Activated naive CD4-positive, alpha-beta T cell treated with anti-CD3 and anti-CD28 coated beads, Interleukin-2, amount 10 ng/mL, durations not matched to agents 7 days and 5 days (primary cell): ENCODE data around the gene MYH6.

Experiments
- CTCF ChIA-PET: fragments of 350-600 bp; sonication (Branson Sonifier 250); formaldehyde crosslinking; loops from one replicate; lab custom pipeline; 2021; ENCODE audit warnings: antibody characterized with exemption; lab: Charles Lee
- DNase-seq: peaks from one replicate; pipeline ENCODE4 v3.0.0-alpha.2; 2020
- H3K27ac Mint-ChIP-seq: one replicate; pipeline ENCODE4 v1.8.0; 2021; ENCODE audit warnings: mild to moderate bottlenecking, moderate library complexity, mixed read lengths
- H3K27me3 Mint-ChIP-seq: one replicate; pipeline ENCODE4 v1.8.0; 2021; ENCODE audit warnings: mild to moderate bottlenecking, mixed read lengths
- H3K36me3 Mint-ChIP-seq: one replicate; pipeline ENCODE4 v1.8.0; 2021; ENCODE audit warnings: mixed read lengths
- H3K4me1 Mint-ChIP-seq: one replicate; pipeline ENCODE4 v1.8.0; 2021; ENCODE audit warnings: mixed read lengths
- H3K4me3 Mint-ChIP-seq: one replicate; pipeline ENCODE4 v1.8.0; 2021; ENCODE audit warnings: mild to moderate bottlenecking, moderate library complexity, mixed read lengths
- H3K9me3 Mint-ChIP-seq: one replicate; pipeline ENCODE4 v1.8.0; 2021; ENCODE audit warnings: mixed read lengths

MYH6 gene

GRCh38 chr14:23364164-23365035 lies 43.7 kb downstream of the MYH6 start:
- Mint-ChIP-seq H3K4me1 (no peaks in the 10 kb centered on the region), H3K36me3 (no peaks in the 10 kb centered on the region), H3K27me3 (peaks cover 76% of the 10 kb centered on the region), H3K27ac (no peak overlapping the region), H3K9me3 (no peaks in the 10 kb centered on the region), H3K4me3 (no peak overlapping the region)
- no peak for DNase-seq
- CTCF ChIA-PET: no interaction called here

GRCh38 chr14:23362200-23362599 lies 45.9 kb downstream of the MYH6 start:
- no peak overlapping the region for H3K27ac Mint-ChIP-seq

GRCh38 chr14:23361763-23362162 lies 46.3 kb downstream of the MYH6 start:
- H3K27ac Mint-ChIP-seq: no peak overlapping the region

More at GRCh38 chr14:23362200-23362599, 45.9 kb downstream of the MYH6 start:
- CTCF ChIA-PET: interaction anchor here (0.7 to 1.6 kb wide), 3 partner anchors 10 to 95 kb away, joined by 3 to 7 read pairs (median 3); partner anchors contain the start of gene SLC22A17
- no peak for DNase-seq
- Mint-ChIP-seq H3K4me1 (no peaks in the 10 kb centered on the region), H3K4me3 (no peak overlapping the region), H3K27me3 (peaks cover 61% of the 10 kb centered on the region), H3K9me3 (no peaks in the 10 kb centered on the region), H3K36me3 (no peaks in the 10 kb centered on the region)

GRCh38 chr14:23361320-23361719 lies 46.8 kb downstream of the MYH6 start:
- Mint-ChIP-seq H3K27me3 (peaks cover 61% of the 10 kb centered on the region), H3K36me3 (no peaks in the 10 kb centered on the region), H3K27ac (no peak overlapping the region), H3K4me3 (no peak overlapping the region), H3K4me1 (no peaks in the 10 kb centered on the region), H3K9me3 (no peaks in the 10 kb centered on the region)
- DNase-seq: no peak
- CTCF ChIA-PET: interaction anchor here (1.3 to 1.6 kb wide), 3 partner anchors 9 to 95 kb away, joined by 3 to 7 read pairs (median 5); partner anchors contain the start of gene SLC22A17

More at GRCh38 chr14:23361763-23362162, 46.3 kb downstream of the MYH6 start:
- H3K4me3 Mint-ChIP-seq: no peak overlapping the region
- CTCF ChIA-PET: interaction anchor here (1.3 to 1.6 kb wide), 2 partner anchors 9 to 95 kb away, joined by 3 to 7 read pairs; partner anchors contain the start of gene SLC22A17
- no peaks in the 10 kb centered on the region for H3K9me3 Mint-ChIP-seq
- no peaks in the 10 kb centered on the region for H3K4me1 Mint-ChIP-seq
- no peak for DNase-seq
- no peaks in the 10 kb centered on the region for H3K36me3 Mint-ChIP-seq
- H3K27me3 Mint-ChIP-seq: peaks cover 61% of the 10 kb centered on the region

- no peak overlapping the region for H3K27ac Mint-ChIP-seq
- no peak overlapping the region for H3K4me3 Mint-ChIP-seq
- no peaks in the 10 kb centered on the region for H3K4me1 Mint-ChIP-seq
- peaks cover 58% of the 10 kb centered on the region for H3K27me3 Mint-ChIP-seq
- DNase-seq: no peak
- H3K36me3 Mint-ChIP-seq: no peaks in the 10 kb centered on the region
- CTCF ChIA-PET: interaction anchor here (0.7 to 1.6 kb wide), 5 partner anchors 8 to 240 kb away, joined by 3 to 7 read pairs (median 5); partner anchors contain the start of gene SLC22A17
- H3K9me3 Mint-ChIP-seq: no peaks in the 10 kb centered on the region
These were observed 47.6 kb downstream of the MYH6 start for GRCh38 chr14:23360496-23360895.

GRCh38 chr14:23359722-23360447 lies 48.2 kb downstream of the MYH6 start:
- H3K36me3 Mint-ChIP-seq: no peaks in the 10 kb centered on the region
- H3K9me3 Mint-ChIP-seq: no peaks in the 10 kb centered on the region
- peaks cover 54% of the 10 kb centered on the region for H3K27me3 Mint-ChIP-seq
- no peak overlapping the region for H3K27ac Mint-ChIP-seq
- no peak for DNase-seq
- CTCF ChIA-PET: interaction anchor here (0.6 to 1.5 kb wide), 5 partner anchors 15 to 239 kb away, joined by 3 to 6 read pairs (median 3); no protein-coding TSS in a partner anchor
- H3K4me3 Mint-ChIP-seq: no peak overlapping the region
- H3K4me1 Mint-ChIP-seq: no peaks in the 10 kb centered on the region

GRCh38 chr14:23359167-23359626 lies 48.9 kb downstream of the MYH6 start:
- CTCF ChIA-PET: interaction anchor here (0.9 to 1.5 kb wide), 2 partner anchors 30 to 239 kb away, joined by 3 read pairs; no protein-coding TSS in a partner anchor
- H3K9me3 Mint-ChIP-seq: no peaks in the 10 kb centered on the region
- H3K27ac Mint-ChIP-seq: no peak overlapping the region
- no peaks in the 10 kb centered on the region for H3K4me1 Mint-ChIP-seq
- no peak overlapping the region for H3K4me3 Mint-ChIP-seq
- H3K36me3 Mint-ChIP-seq: no peaks in the 10 kb centered on the region
- H3K27me3 Mint-ChIP-seq: peaks cover 54% of the 10 kb centered on the region
- DNase-seq: no peak

- H3K4me1 Mint-ChIP-seq: no peaks in the 10 kb centered on the region
- CTCF ChIA-PET: no interaction called here
- H3K36me3 Mint-ChIP-seq: no peaks in the 10 kb centered on the region
- H3K9me3 Mint-ChIP-seq: no peaks in the 10 kb centered on the region
- no peak for DNase-seq
- no peak overlapping the region for H3K4me3 Mint-ChIP-seq
- peaks cover 54% of the 10 kb centered on the region for H3K27me3 Mint-ChIP-seq
- no peak overlapping the region for H3K27ac Mint-ChIP-seq
These were observed 49.4 kb downstream of the MYH6 start for GRCh38 chr14:23358553-23359166.

- peaks cover 54% of the 10 kb centered on the region for H3K27me3 Mint-ChIP-seq
- no peak overlapping the region for H3K27ac Mint-ChIP-seq
- no peaks in the 10 kb centered on the region for H3K9me3 Mint-ChIP-seq
- no peak for DNase-seq
- CTCF ChIA-PET: no interaction called here
- H3K4me3 Mint-ChIP-seq: no peak overlapping the region
- peaks cover under 1% of the 10 kb centered on the region for H3K4me1 Mint-ChIP-seq
- no peaks in the 10 kb centered on the region for H3K36me3 Mint-ChIP-seq
These were observed 50.0 kb downstream of the MYH6 start for GRCh38 chr14:23358042-23358441.

GRCh38 chr14:23357261-23357660 lies 50.8 kb downstream of the MYH6 start:
- H3K4me1 Mint-ChIP-seq: peaks cover 5% of the 10 kb centered on the region
- H3K27me3 Mint-ChIP-seq: peaks cover 58% of the 10 kb centered on the region
- CTCF ChIA-PET: no interaction called here
- no peaks in the 10 kb centered on the region for H3K9me3 Mint-ChIP-seq
- no peak for DNase-seq
- no peak overlapping the region for H3K4me3 Mint-ChIP-seq
- no peaks in the 10 kb centered on the region for H3K36me3 Mint-ChIP-seq
- H3K27ac Mint-ChIP-seq: no peak overlapping the region

GRCh38 chr14:23356662-23357061 lies 51.4 kb downstream of the MYH6 start:
- Mint-ChIP-seq H3K4me3 (no peak overlapping the region), H3K27me3 (peaks cover 63% of the 10 kb centered on the region), H3K9me3 (no peaks in the 10 kb centered on the region)

GRCh38 chr14:23355871-23356435 lies 52.1 kb downstream of the MYH6 start:
- Mint-ChIP-seq H3K27ac (no peak overlapping the region), H3K36me3 (no peaks in the 10 kb centered on the region), H3K4me1 (peaks cover 9% of the 10 kb centered on the region), H3K4me3 (no peak overlapping the region), H3K27me3 (peaks cover 71% of the 10 kb centered on the region), H3K9me3 (no peaks in the 10 kb centered on the region)
- DNase-seq: no peak
- CTCF ChIA-PET: no interaction called here

More at GRCh38 chr14:23356662-23357061, 51.4 kb downstream of the MYH6 start:
- CTCF ChIA-PET: interaction anchor here (0.5 kb wide), 1 partner anchor 25 kb away, joined by 3 read pairs; no protein-coding TSS in a partner anchor
- Mint-ChIP-seq H3K36me3 (no peaks in the 10 kb centered on the region), H3K27ac (no peak overlapping the region), H3K4me1 (peaks cover 5% of the 10 kb centered on the region)
- no peak for DNase-seq

- Mint-ChIP-seq H3K27ac (no peak overlapping the region), H3K27me3 (peaks cover 72% of the 10 kb centered on the region), H3K4me3 (no peak overlapping the region), H3K9me3 (no peaks in the 10 kb centered on the region), H3K4me1 (peaks cover 9% of the 10 kb centered on the region), H3K36me3 (no peaks in the 10 kb centered on the region)
- CTCF ChIA-PET: interaction anchor here (0.7 kb wide), 1 partner anchor 13 kb away, joined by 3 read pairs; no protein-coding TSS in a partner anchor
- no peak for DNase-seq
These were observed 53.1 kb downstream of the MYH6 start for GRCh38 chr14:23354990-23355389.
